ENCODE measurements around the gene SUGCT.

GRCh38 chr7:40382145-40382544, 247.3 kb downstream of the SUGCT start:
- no peak for TF ChIP-seq CTCF (IDR thresholded peaks at IDR 0.05)
- TF ChIP-seq POLR2A (IDR thresholded peaks at IDR 0.05), result no peak
